ACC112 (cell line): ENCODE results near the gene TMTC3.
A peak's percentile ranks its signal among the peaks of the same experiment; 100 is the strongest.
"Not testable (repeated sequence)": the region's sequence is repeated elsewhere in the genome, so short reads cannot be mapped to it uniquely, and the experiment has no call there.

Experiments used
- H2AFZ ChIP-seq: fragments of 200-600 bp; sonication (generic); one replicate; pipeline ENCODE4 v1.6.0; 2017; ENCODE audit warnings: antibody characterized with exemption, low read length; ENCODE audit not compliant: unreplicated experiment
- H3K27ac ChIP-seq: fragments of 200-600 bp; sonication (generic); 2 replicates; pipeline ENCODE4 v1.5.1; 2014; ENCODE audit warnings: low read depth, mild to moderate bottlenecking, antibody characterized with exemption, low read length, moderate library complexity
- H3K27me3 ChIP-seq: fragments of 200-600 bp; sonication (generic); 2 replicates; pipeline ENCODE4 v1.6.1; 2014; ENCODE audit warnings: mild to moderate bottlenecking, antibody characterized with exemption, low read length, moderate library complexity, mixed read lengths; ENCODE audit not compliant: insufficient read depth
- H3K36me3 ChIP-seq: fragments of 200-600 bp; sonication (generic); 2 replicates; pipeline ENCODE4 v1.6.1; 2016; ENCODE audit warnings: mild to moderate bottlenecking, antibody characterized with exemption, low read length, moderate library complexity, mixed read lengths; ENCODE audit not compliant: insufficient read depth
- H3K4me1 ChIP-seq: fragments of 200-600 bp; sonication (generic); one replicate; pipeline ENCODE4 v1.6.1; 2016; ENCODE audit warnings: low read length, mixed read lengths; ENCODE audit not compliant: insufficient read depth, unreplicated experiment, control insufficient read depth
- H3K4me3 ChIP-seq: fragments of 200-600 bp; sonication (generic); 2 replicates; pipeline ENCODE4 v1.5.1; 2014; ENCODE audit warnings: mild to moderate bottlenecking, low read depth, low read length
- H3K79me2 ChIP-seq: fragments of 200-600 bp; sonication (generic); one replicate; pipeline ENCODE4 v1.6.0; 2016; ENCODE audit warnings: low read length; ENCODE audit not compliant: control insufficient read depth, unreplicated experiment, insufficient read depth

Gene TMTC3

GRCh38 chr12:88141774-88142609, at the start of gene TMTC3, which contains the start of gene CEP290:
Gene TMTC3, plus strand, starts transcription at chr12:88142307. Its CDS starts 6,009 bp downstream, at chr12:88148316.
Gene CEP290, minus strand, starts transcription at chr12:88142088. Its CDS starts 781 bp downstream, at chr12:88141307.
- Histone ChIP-seq H3K79me2 (peaks cover 43% of the 10 kb centered on the region), H3K27me3 (no peaks in the 10 kb centered on the region), H2AFZ (peak within 1 kb of the TSS; percentile 98), H3K36me3 (peaks cover 23% of the 10 kb centered on the region), H3K4me3 (peak within 1 kb of the TSS; percentile 90), H3K27ac (peak within 1 kb of the TSS; percentile 68), H3K4me1 (peaks cover 22% of the 10 kb centered on the region)

GRCh38 chr12:88092771-88093170, 49.3 kb upstream of the TMTC3 start:
- Histone ChIP-seq H3K79me2 (no peaks in the 10 kb centered on the region), H3K27me3 (no peaks in the 10 kb centered on the region), H3K4me3 (no peak overlapping the region), H3K4me1 (no peaks in the 10 kb centered on the region), H3K36me3 (peaks cover 10% of the 10 kb centered on the region), H3K27ac (no peak overlapping the region), H2AFZ (no peak overlapping the region)

GRCh38 chr12:88093573-88093972, 48.5 kb upstream of the TMTC3 start:
- H2AFZ ChIP-seq, result no peak overlapping the region
- H3K36me3 ChIP-seq, result peaks cover 7% of the 10 kb centered on the region
- no peaks in the 10 kb centered on the region for H3K27me3 ChIP-seq
- H3K79me2 ChIP-seq, result no peaks in the 10 kb centered on the region
- no peak overlapping the region for H3K27ac ChIP-seq
- H3K4me1 ChIP-seq, result no peaks in the 10 kb centered on the region
- H3K4me3 ChIP-seq, result no peak overlapping the region

GRCh38 chr12:88108021-88108420, 34.1 kb upstream of the TMTC3 start:
- Histone ChIP-seq H2AFZ (no peak overlapping the region), H3K36me3 (peaks cover 15% of the 10 kb centered on the region), H3K27me3 (no peaks in the 10 kb centered on the region), H3K79me2 (no peaks in the 10 kb centered on the region), H3K4me1 (no peaks in the 10 kb centered on the region), H3K27ac (no peak overlapping the region), H3K4me3 (no peak overlapping the region)

- H3K79me2 ChIP-seq, result no peaks in the 10 kb centered on the region
- H3K4me3 ChIP-seq, result peak overlapping the region; percentile 55
- peaks cover 10% of the 10 kb centered on the region for H3K4me1 ChIP-seq
- H2AFZ ChIP-seq, result peak overlapping the region; percentile 57
- no peak overlapping the region for H3K27ac ChIP-seq
- H3K27me3 ChIP-seq, result no peaks in the 10 kb centered on the region
- H3K36me3 ChIP-seq, result peaks cover 8% of the 10 kb centered on the region
Observed at GRCh38 chr12:88111074-88111652, 30.9 kb upstream of the TMTC3 start.

- Histone ChIP-seq H3K79me2 (no peaks in the 10 kb centered on the region), H3K36me3 (peaks cover 17% of the 10 kb centered on the region), H2AFZ (no peak overlapping the region), H3K27me3 (no peaks in the 10 kb centered on the region), H3K4me3 (no peak overlapping the region), H3K4me1 (peaks cover 10% of the 10 kb centered on the region), H3K27ac (peak overlapping the region; percentile 60)
Observed at GRCh38 chr12:88113871-88114270, 28.2 kb upstream of the TMTC3 start.

GRCh38 chr12:88122666-88123065, 19.4 kb upstream of the TMTC3 start:
- Histone ChIP-seq H3K79me2 (no peaks in the 10 kb centered on the region), H3K27me3 (no peaks in the 10 kb centered on the region), H3K27ac (no peak overlapping the region), H3K4me3 (no peak overlapping the region), H3K36me3 (peaks cover 25% of the 10 kb centered on the region), H2AFZ (no peak overlapping the region), H3K4me1 (no peaks in the 10 kb centered on the region)

- Histone ChIP-seq H2AFZ (no peak overlapping the region), H3K27ac (no peak overlapping the region), H3K4me3 (no peak overlapping the region), H3K4me1 (no peaks in the 10 kb centered on the region), H3K36me3 (peaks cover 16% of the 10 kb centered on the region), H3K79me2 (no peaks in the 10 kb centered on the region), H3K27me3 (no peaks in the 10 kb centered on the region)
Observed at GRCh38 chr12:88127099-88127498, 15.0 kb upstream of the TMTC3 start.

GRCh38 chr12:88127855-88128254, 14.3 kb upstream of the TMTC3 start:
- Histone ChIP-seq H3K4me3 (no peak overlapping the region), H3K27ac (no peak overlapping the region), H3K27me3 (no peaks in the 10 kb centered on the region), H2AFZ (no peak overlapping the region), H3K36me3 (peaks cover 13% of the 10 kb centered on the region), H3K79me2 (no peaks in the 10 kb centered on the region), H3K4me1 (peaks cover 5% of the 10 kb centered on the region)

- peaks cover 5% of the 10 kb centered on the region for H3K4me1 ChIP-seq
- H3K79me2 ChIP-seq, result no peaks in the 10 kb centered on the region
- H3K4me3 ChIP-seq, result no peak overlapping the region
- no peak overlapping the region for H2AFZ ChIP-seq
- H3K36me3 ChIP-seq, result peaks cover 17% of the 10 kb centered on the region
- no peak overlapping the region for H3K27ac ChIP-seq
- H3K27me3 ChIP-seq, result no peaks in the 10 kb centered on the region
Observed at GRCh38 chr12:88132392-88132791, 9.7 kb upstream of the TMTC3 start.

GRCh38 chr12:88133181-88133580, 8.9 kb upstream of the TMTC3 start:
- H3K36me3 ChIP-seq, result peaks cover 24% of the 10 kb centered on the region
- not testable (repeated sequence) for H3K27ac ChIP-seq, H3K4me3 ChIP-seq, H3K4me1 ChIP-seq, H2AFZ ChIP-seq, H3K79me2 ChIP-seq, H3K27me3 ChIP-seq
